H1 (cell line): Measurements from ENCODE around the gene FOXN1. TPM values are rescaled to one million over a fixed set of nuclear protein-coding genes. Genes with fewer than 3 reads are reported as not detected.

Experiments
- CTCF ChIA-PET: fragments of 300-600 bp; sonication (Branson Sonifier 250); formaldehyde crosslinking; loops from one replicate; lab custom pipeline; 2021; ENCODE audit not compliant: partially characterized antibody; lab: Charles Lee
- POLR2A ChIA-PET: fragments of 300-600 bp; sonication (Branson Sonifier 250); formaldehyde crosslinking; loops from one replicate; lab custom pipeline; 2021; ENCODE audit warnings: inconsistent platforms; ENCODE audit not compliant: partially characterized antibody; lab: Charles Lee
- DNase-seq, 2 experiments: peaks; one replicate each; pipeline versions ENCODE4 v3.0.0 to v3.0.0-alpha.2; 2010 to 2022; ENCODE audit warnings: low spot score in 2 of 2, low read depth in 1 of 2, mixed read lengths in 1 of 2
- FAIRE-seq: peaks from 2 replicates; lab custom pipeline; 2011; peaks lifted over from hg19 to GRCh38; lab: Jason Lieb, UNC
- H2AFZ ChIP-seq: 2 replicates; pipeline ENCODE4 v1.8.1; 2012; ENCODE audit warnings: low read length, inconsistent platforms
- H2AK5ac ChIP-seq: 2 replicates; pipeline ENCODE4 v1.6.1; 2013; ENCODE audit warnings: low read depth, low read length
- H2BK120ac ChIP-seq: replicated peaks from 2 replicates; pipeline ENCODE3; 2013; ENCODE audit warnings: low read depth, low read length, inconsistent platforms
- H2BK12ac ChIP-seq: 2 replicates; pipeline ENCODE4 v1.6.1; 2013; ENCODE audit warnings: low read depth, low read length
- H2BK15ac ChIP-seq: 2 replicates; pipeline ENCODE4 v1.6.1; 2013; ENCODE audit warnings: low read length
- H2BK20ac ChIP-seq: 2 replicates; pipeline ENCODE4 v1.6.1; 2013; ENCODE audit warnings: low read length
- H2BK5ac ChIP-seq: 2 replicates; pipeline ENCODE4 v1.6.1; 2013; ENCODE audit warnings: low read depth, low read length
- H3K14ac ChIP-seq: 2 replicates; pipeline ENCODE4 v1.6.1; 2013; ENCODE audit warnings: inconsistent platforms; ENCODE audit not compliant: insufficient read length
- H3K18ac ChIP-seq: 2 replicates; pipeline ENCODE4 v1.6.1; 2013; ENCODE audit warnings: low read length; ENCODE audit errors: extremely low read depth
- H3K23ac ChIP-seq: 2 replicates; pipeline ENCODE4 v1.6.1; 2013; ENCODE audit warnings: inconsistent platforms; ENCODE audit not compliant: insufficient read length
- H3K23me2 ChIP-seq: 2 replicates; pipeline ENCODE4 v1.6.1; 2013; ENCODE audit warnings: low read depth, low read length
- H3K27ac ChIP-seq: 2 replicates; pipeline ENCODE4 v1.6.1; 2011; ENCODE audit warnings: low read depth, low read length, inconsistent platforms
- H3K27me3 ChIP-seq, 4 experiments: replicated peaks in 1 of 4; 1 replicate in 1 of 4; 2 replicates in 3 of 4; pipeline versions ENCODE4 v1.6.1 to v1.8.1; 2011 to 2013; ENCODE audit warnings: low read length in 3 of 4, mild to moderate bottlenecking in 3 of 4, inconsistent platforms in 2 of 4, mixed read lengths in 2 of 4, moderate library complexity in 1 of 4; ENCODE audit not compliant: control insufficient read depth in 3 of 4, insufficient read depth in 3 of 4; ENCODE audit errors: extremely low read depth in 1 of 4
- H3K36me3 ChIP-seq, 4 experiments: 2 replicates each; pipeline versions ENCODE4 v1.6.1 to v1.8.1; 2011 to 2013; ENCODE audit warnings: mild to moderate bottlenecking in 4 of 4, low read length in 3 of 4, moderate library complexity in 2 of 4, control low read depth in 1 of 4, inconsistent platforms in 1 of 4; ENCODE audit not compliant: insufficient read depth in 4 of 4, control insufficient read depth in 2 of 4
- H3K4ac ChIP-seq: replicated peaks from 2 replicates; pipeline ENCODE3; 2013; ENCODE audit warnings: low read length, low read depth, mixed read lengths, inconsistent platforms; ENCODE audit not compliant: insufficient read length
- H3K4me1 ChIP-seq, 4 experiments: replicated peaks in 1 of 4; 1 replicate in 1 of 4; 2 replicates in 3 of 4; pipeline versions ENCODE4 v1.6.1 to v1.8.1; 2011 to 2013; ENCODE audit warnings: low read length in 3 of 4, inconsistent platforms in 2 of 4, mixed read lengths in 1 of 4; ENCODE audit not compliant: insufficient read depth in 4 of 4, control insufficient read depth in 3 of 4
- H3K4me2 ChIP-seq, 2 experiments: 2 replicates each; pipeline versions ENCODE4 v1.6.1 to v1.8.1; 2011 to 2013; ENCODE audit warnings: low read depth in 2 of 2, low read length in 2 of 2, control low read depth in 1 of 2, inconsistent platforms in 1 of 2, mild to moderate bottlenecking in 1 of 2; ENCODE audit not compliant: insufficient read depth in 1 of 2
- H3K4me3 ChIP-seq, 4 experiments: fragments of 200-600, 300-600 bp in 1 of 4; sonication (generic), shearing (Covaris generic), sonication (Bioruptor Twin) in 1 of 4; 2 replicates each; pipeline versions ENCODE4 v1.5.1 to v1.8.1; 2011 to 2016; ENCODE audit warnings: low read length in 4 of 4, low read depth in 3 of 4, control low read depth in 2 of 4, inconsistent platforms in 2 of 4, mild to moderate bottlenecking in 2 of 4, mixed read lengths in 1 of 4, moderate library complexity in 1 of 4; ENCODE audit not compliant: insufficient read depth in 2 of 4; ENCODE audit errors: extremely low read depth in 1 of 4
- H3K56ac ChIP-seq: replicated peaks from 2 replicates; pipeline ENCODE3; 2013; ENCODE audit warnings: low read depth, mild to moderate bottlenecking, mixed read lengths, low read length, inconsistent platforms; ENCODE audit not compliant: insufficient read length
- H3K79me1 ChIP-seq: 2 replicates; pipeline ENCODE4 v1.6.1; 2013; ENCODE audit warnings: low read depth, low read length, control low read depth
- H3K79me2 ChIP-seq, 2 experiments: 2 replicates each; pipeline versions ENCODE4 v1.6.1 to v1.8.1; 2012 to 2013; ENCODE audit warnings: low read length in 2 of 2, mild to moderate bottlenecking in 2 of 2, inconsistent platforms in 1 of 2; ENCODE audit not compliant: insufficient read depth in 2 of 2, control insufficient read depth in 1 of 2
- H3K9ac ChIP-seq, 4 experiments: replicated peaks in 1 of 4; 1 replicate in 1 of 4; 2 replicates in 3 of 4; pipeline versions ENCODE4 v1.6.1 to v1.8.1; 2011 to 2013; ENCODE audit warnings: low read depth in 3 of 4, low read length in 3 of 4, control low read depth in 2 of 4, mild to moderate bottlenecking in 2 of 4, moderate library complexity in 2 of 4, inconsistent platforms in 1 of 4; ENCODE audit errors: extremely low read depth in 1 of 4
- H3K9me3 ChIP-seq, 2 experiments: 2 replicates each; pipeline versions ENCODE4 v1.6.1 to v1.8.1; 2012 to 2013; ENCODE audit warnings: mild to moderate bottlenecking in 2 of 2, moderate library complexity in 2 of 2, control low read depth in 1 of 2, inconsistent platforms in 1 of 2, low read depth in 1 of 2, low read length in 1 of 2, mixed read lengths in 1 of 2; ENCODE audit not compliant: insufficient read depth in 2 of 2
- H4K20me1 ChIP-seq, 2 experiments: replicated peaks in 1 of 2; 2 replicates each; pipeline versions ENCODE3 to v1.8.1; 2011 to 2013; ENCODE audit warnings: inconsistent platforms in 2 of 2, low read length in 2 of 2, mild to moderate bottlenecking in 1 of 2; ENCODE audit not compliant: insufficient read depth in 2 of 2, control insufficient read depth in 1 of 2
- H4K5ac ChIP-seq: 2 replicates; pipeline ENCODE4 v1.6.1; 2013; ENCODE audit warnings: low read length, low read depth, mixed read lengths, inconsistent platforms; ENCODE audit not compliant: insufficient read length
- H4K8ac ChIP-seq: 2 replicates; pipeline ENCODE4 v1.8.0; 2013; ENCODE audit warnings: mild to moderate bottlenecking, moderate library complexity, low read length, inconsistent platforms; ENCODE audit not compliant: insufficient read depth; ENCODE audit errors: extremely low read depth
- H4K91ac ChIP-seq: replicated peaks from 2 replicates; pipeline ENCODE3; 2013; ENCODE audit warnings: low read length, mixed read lengths, inconsistent platforms; ENCODE audit not compliant: insufficient read length
- KDM1A ChIP-seq: fragments of 200-600, 300-600 bp; sonication (generic); IDR thresholded peaks from 2 replicates; pipeline ENCODE4 v1.7.1; 2016; ENCODE audit warnings: mild to moderate bottlenecking, low read length, borderline replicate concordance
- KDM5A ChIP-seq: fragments of 200-600 bp; IDR thresholded peaks from 2 replicates; pipeline ENCODE4 v1.7.1; 2012; ENCODE audit warnings: mild to moderate bottlenecking, low read length, inconsistent platforms, mixed read lengths
- MAX ChIP-seq: IDR thresholded peaks from 2 replicates; pipeline ENCODE4 v1.6.1; 2012; ENCODE audit warnings: inconsistent platforms
- TAF1 ChIP-seq: IDR thresholded peaks from 2 replicates; pipeline ENCODE4 v1.6.1; 2011; ENCODE audit warnings: mild to moderate bottlenecking, low read depth, low read length
- WGBS, 2 experiments: shearing (Covaris generic) in 1 of 2; methylation state at CpG; one replicate each; pipeline versions ENCODE4 v1.1.6 to v1.1.7; 2013 to 2015; ENCODE audit warnings: low lambda C conversion rate in 2 of 2, mixed read lengths in 2 of 2, inconsistent platforms in 1 of 2, low coverage in 1 of 2, missing lambda C conversion rate in 1 of 2; ENCODE audit not compliant: insufficient replicate concordance in 2 of 2, insufficient coverage in 1 of 2, insufficient read length in 1 of 2; ENCODE audit errors: extremely low coverage in 1 of 2, missing lambda C conversion rate in 1 of 2; 5-methylcytosine and 5-hydroxymethylcytosine counted together
- polyA plus RNA-seq, 7 experiments: library from polyadenylated mRNA; depleted of rRNA in 3 of 7; stranded (reverse) in 5 of 7; unstranded in 2 of 7; fragments of >200 nt in 5 of 7; fragments of 200-250 nt in 2 of 7; gene quantifications; 1 replicate in 5 of 7; 2 replicates in 1 of 7; 4 replicates in 1 of 7; pipeline versions ENCODE4 v1.2.1 to v1.2.3, GENCODE V29; 2011 to 2013; ENCODE audit warnings: missing spikeins in 2 of 7, mixed read lengths in 2 of 7
- total RNA-seq: library from RNA; stranded (reverse); fragmentation: NEBNext Ultra II Directional; extraction: Animal tissue kit (Norgen Biotek cat#: 25700); gene quantifications from 2 replicates; pipeline ENCODE4 v1.2.1, GENCODE V29; 2021

FOXN1 gene
- total and polyA plus RNA-seq, 2 of the 8 experiments (the other 6 are each of a cell fraction or from before 2014, with no cell fraction given) = not detected

DNA sequence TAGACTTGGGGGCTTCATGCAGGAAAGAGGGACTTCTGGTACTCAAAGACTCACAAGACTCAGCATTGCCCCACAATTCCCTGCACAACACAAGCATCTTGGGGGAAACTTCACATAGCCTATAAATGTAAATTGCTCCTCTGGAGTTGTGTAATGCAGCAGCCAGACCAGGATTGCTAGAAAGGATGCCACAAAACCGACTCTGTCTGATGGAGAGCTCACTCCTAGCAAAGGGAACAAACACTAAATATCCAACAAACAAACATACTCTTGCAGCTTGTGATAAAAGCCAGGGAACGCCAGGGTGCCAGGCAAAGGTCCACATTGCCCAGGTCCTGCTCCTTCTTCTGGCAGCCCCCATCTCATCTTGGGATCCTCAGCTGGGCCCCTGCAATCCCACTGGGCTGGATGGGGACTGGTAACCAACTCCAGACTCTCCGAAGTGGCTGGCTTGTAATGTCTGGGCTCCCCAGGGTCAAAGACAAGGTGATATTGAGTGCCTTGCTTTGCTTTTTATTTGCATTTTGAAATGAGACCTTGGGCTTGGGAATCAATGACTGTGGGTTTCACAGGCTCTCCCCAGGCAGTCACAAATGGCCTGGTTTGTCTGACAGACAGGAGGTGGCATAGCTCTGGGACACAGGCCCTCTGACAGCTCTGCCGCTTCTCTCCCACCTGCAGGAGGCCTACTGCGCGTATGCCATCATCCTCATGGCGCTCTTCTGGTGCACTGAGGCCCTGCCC is 17.4 kb upstream of the FOXN1 start:
- no peak overlapping the region for H4K8ac ChIP-seq
- POLR2A ChIA-PET = interaction anchor here (1.0 to 1.1 kb wide), 2 partner anchors 39 to 51 kb away, joined by 3 read pairs; no protein-coding TSS in a partner anchor
- H3K14ac ChIP-seq = no peak overlapping the region
- no peaks in the 10 kb centered on the region for H3K79me1 ChIP-seq
- H2BK12ac ChIP-seq = no peak overlapping the region
- H3K4me3 ChIP-seq = no peak overlapping the region
- H3K27me3 ChIP-seq = no peaks in the 10 kb centered on the region
- TF ChIP-seq KDM5A (no peak), MAX (no peak), KDM1A (no peak), TAF1 (no peak)
- no peaks in the 10 kb centered on the region for H4K20me1 ChIP-seq
- H2AK5ac ChIP-seq = no peak overlapping the region
- no peak overlapping the region for H3K4me2 ChIP-seq
- FAIRE-seq (no peak), DNase-seq (no peak)
- WGBS, 2 experiments = 83% methylated on average over 7 of the region's 7 CpGs; no CpG with 5 or more reads in 1 of the 2 experiments
- H2BK120ac ChIP-seq = no peak overlapping the region
- no peak overlapping the region for H4K91ac ChIP-seq
- no peak overlapping the region for H2BK15ac ChIP-seq
- H3K4ac ChIP-seq = no peak overlapping the region
- H2BK5ac ChIP-seq = no peak overlapping the region
- H3K79me2 ChIP-seq = no peaks in the 10 kb centered on the region
- H3K23ac ChIP-seq = no peak overlapping the region
- H3K23me2 ChIP-seq = no peaks in the 10 kb centered on the region
- no peaks in the 10 kb centered on the region for H3K9me3 ChIP-seq
- no peaks in the 10 kb centered on the region for H3K36me3 ChIP-seq
- no peak overlapping the region for H3K18ac ChIP-seq
- H3K4me1 ChIP-seq = peaks cover 0 to 3% (median 0%) of the 10 kb centered on the region in 4 experiments; a peak in 2 of 7 replicates
- H2AFZ ChIP-seq = no peak overlapping the region
- H3K27ac ChIP-seq = no peak overlapping the region
- H2BK20ac ChIP-seq = no peak overlapping the region
- H3K56ac ChIP-seq = no peak overlapping the region
- CTCF ChIA-PET = interaction anchor here (1.0 to 5.9 kb wide), 4 partner anchors 11 to 60 kb away, joined by 3 to 54 read pairs (median 10); no protein-coding TSS in a partner anchor
- no peak overlapping the region for H3K9ac ChIP-seq
- no peak overlapping the region for H4K5ac ChIP-seq
